K562 (cell line): Measurements from ENCODE around the gene CRY2. TPM values are rescaled to one million over a fixed set of nuclear protein-coding genes. Genes with fewer than 3 reads are reported as not detected.

ENCODE experiments used
- ATAC-seq: fragments of 200-7000 bp; cut with Tn5 transposase; 3 replicates; pipeline ENCODE4 v1.9.1; 2020; ENCODE audit warnings: moderate library complexity
- BruUV-seq: library from RNA; stranded (reverse); fragments of 400-500 nt; replicated peaks from 2 replicates; lab custom pipeline; 2021; lab: Mats Ljungman, UMichigan
- CTCF ChIA-PET: fragments of 300-600 bp; formaldehyde crosslinking; extraction: SDS; loops from one replicate; lab custom pipeline; 2021; ENCODE audit warnings: low intra/inter-chr PET ratio; lab: Yijun Ruan, JAX
- POLR2A ChIA-PET: fragments of 300-600, 350-650 bp; sonication (Branson Sonifier 250); formaldehyde crosslinking; extraction: SDS; loops from one replicate; lab custom pipeline; 2021; ENCODE audit warnings: antibody characterized with exemption, inconsistent platforms; lab: Yijun Ruan, JAX
- DNase-seq, 4 experiments: peaks; one replicate each; pipeline versions ENCODE4 v3.0.0 to v3.0.0-alpha.2; 2011 to 2018; ENCODE audit warnings: low spot score in 3 of 4, mixed read lengths in 3 of 4; ENCODE audit errors: extremely low read depth in 1 of 4
- FAIRE-seq: peaks from 2 replicates; lab custom pipeline; 2011; peaks lifted over from hg19 to GRCh38; lab: Jason Lieb, UNC
- H2AFZ ChIP-seq: 2 replicates; pipeline ENCODE4 v1.6.0; 2011; ENCODE audit warnings: low read depth, low read length, control low read depth, inconsistent platforms
- H3K27ac ChIP-seq: fragments of 200-600 bp; 3 replicates; pipeline ENCODE4 v1.8.0; 2011; ENCODE audit warnings: low read depth, mild to moderate bottlenecking, control low read depth, inconsistent platforms, low read length, moderate library complexity, mixed read lengths; ENCODE audit errors: extremely low read depth
- H3K27me3 ChIP-seq, 2 experiments: fragments of 300-600 bp in 1 of 2; 2 replicates in 1 of 2; 3 replicates in 1 of 2; pipeline versions ENCODE4 v1.6.0 to v1.8.0; 2011; ENCODE audit warnings: inconsistent platforms in 2 of 2, low read length in 2 of 2, mild to moderate bottlenecking in 1 of 2, mixed read lengths in 1 of 2, moderate library complexity in 1 of 2; ENCODE audit not compliant: control insufficient read depth in 2 of 2, insufficient read depth in 2 of 2
- H3K36me3 ChIP-seq: fragments of 300-600 bp; 3 replicates; pipeline ENCODE4 v1.8.0; 2011; ENCODE audit warnings: mild to moderate bottlenecking, low read length, inconsistent platforms; ENCODE audit not compliant: control insufficient read depth, insufficient read depth
- H3K4me1 ChIP-seq, 2 experiments: fragments of 200-600 bp in 1 of 2; replicated peaks in 1 of 2; 2 replicates in 1 of 2; 3 replicates in 1 of 2; pipeline versions ENCODE4 v1.5.1 to v1.8.0; 2011; ENCODE audit warnings: inconsistent platforms in 2 of 2, low read length in 2 of 2, mild to moderate bottlenecking in 1 of 2, mixed read lengths in 1 of 2, moderate library complexity in 1 of 2; ENCODE audit not compliant: control insufficient read depth in 2 of 2, insufficient read depth in 2 of 2
- H3K4me2 ChIP-seq: 2 replicates; pipeline ENCODE4 v1.6.1; 2011; ENCODE audit warnings: low read length, control low read depth, inconsistent platforms, mixed read lengths; ENCODE audit not compliant: insufficient read depth
- H3K4me3 ChIP-seq: fragments of 200-600 bp; sonication (generic), shearing (Covaris generic); 2 replicates; pipeline ENCODE4 v1.5.1; 2016; ENCODE audit warnings: control low read depth, inconsistent platforms
- H3K79me2 ChIP-seq: fragments of 200-600 bp; 3 replicates; pipeline ENCODE4 v1.8.0; 2011; ENCODE audit warnings: low read length, inconsistent platforms; ENCODE audit not compliant: control insufficient read depth, insufficient read depth
- H3K9ac ChIP-seq, 2 experiments: 2 replicates each; pipeline versions ENCODE4 v1.6.0 to v1.6.1; 2011; ENCODE audit warnings: low read depth in 2 of 2, low read length in 2 of 2, control low read depth in 1 of 2, inconsistent platforms in 1 of 2, mild to moderate bottlenecking in 1 of 2, mixed read lengths in 1 of 2; ENCODE audit not compliant: insufficient read depth in 1 of 2
- H3K9me1 ChIP-seq: one replicate; pipeline ENCODE4 v1.6.0; 2011; ENCODE audit warnings: inconsistent platforms, mild to moderate bottlenecking, low read length, moderate library complexity; ENCODE audit not compliant: control insufficient read depth, insufficient read depth
- H3K9me3 ChIP-seq: replicated peaks from 2 replicates; pipeline ENCODE4 v1.5.1; 2011; ENCODE audit warnings: low read depth, low read length, inconsistent platforms; ENCODE audit not compliant: control insufficient read depth, insufficient read depth
- H4K20me1 ChIP-seq: replicated peaks from 2 replicates; pipeline ENCODE4 v1.6.1; 2011; ENCODE audit warnings: low read length, inconsistent platforms, mixed read lengths; ENCODE audit not compliant: control insufficient read depth, insufficient read depth
- OTX1 ChIP-seq: fragments of 450-650 bp; formaldehyde crosslinking; IDR thresholded peaks from 2 replicates; pipeline ENCODE4 v1.4.0; 2022; ENCODE audit warnings: mild to moderate bottlenecking
- REST ChIP-seq, 2 experiments: fragments of 450-650 bp; formaldehyde crosslinking in 1 of 2; IDR thresholded peaks; 2 replicates each; pipeline versions ENCODE4 v1.4.0 to v1.6.1; 2014 to 2020; ENCODE audit warnings: mild to moderate bottlenecking in 2 of 2, borderline replicate concordance in 1 of 2, low read depth in 1 of 2
- SPI1 ChIP-seq: IDR thresholded peaks from 2 replicates; pipeline ENCODE4 v1.6.1; 2011; ENCODE audit warnings: low read depth, low read length, control low read depth, borderline replicate concordance
- THAP12 ChIP-seq: fragments of 250-450 bp; sonication (Bioruptor Pico); IDR thresholded peaks from 2 replicates; pipeline ENCODE4 v1.9.0; 2021; ENCODE audit warnings: mild to moderate bottlenecking, inconsistent platforms
- ZBTB8A ChIP-seq: fragments of 450-650 bp; IDR thresholded peaks from 2 replicates; pipeline ENCODE4 v1.6.1; 2018; ENCODE audit warnings: mild to moderate bottlenecking, moderate library complexity; ENCODE audit not compliant: partially characterized antibody
- ZNF444 ChIP-seq: fragments of 250-450 bp; sonication (Bioruptor Pico); IDR thresholded peaks from 2 replicates; pipeline ENCODE4 v1.4.0; 2020; ENCODE audit warnings: mild to moderate bottlenecking, moderate library complexity
- ZNF707 ChIP-seq: fragments of 250-450 bp; sonication (Bioruptor Pico); conservative IDR thresholded peaks from 2 replicates; pipeline ENCODE4 v1.8.0; 2022; ENCODE audit warnings: inconsistent platforms, mild to moderate bottlenecking, moderate library complexity
- WGBS: fragments of 100-300 bp; shearing (Covaris generic); methylation state at CpG from one replicate; pipeline ENCODE4 v1.1.6; 2016; ENCODE audit warnings: low coverage, mixed read lengths; ENCODE audit not compliant: insufficient coverage; ENCODE audit errors: missing lambda C conversion rate; 5-methylcytosine and 5-hydroxymethylcytosine counted together
- in situ Hi-C: fragments of 300-500 bp; cut with MboI; formaldehyde crosslinking; loops from 4 replicates; pipeline ENCODE4 v1.15.0; 2018; ENCODE audit warnings: inconsistent platforms, mixed read lengths
- intact Hi-C: fragments of 100-400 bp; cut with micrococcal nuclease; formaldehyde crosslinking; loops from 2 replicates; pipeline ENCODE4 v1.14.2; 2022
- polyA plus RNA-seq, 8 experiments: library from polyadenylated mRNA; depleted of rRNA in 4 of 8; stranded (reverse) in 5 of 8; unstranded in 3 of 8; fragments of >200 nt; fragmentation: Nextera tagmentation in 2 of 8; fragmentation: Illumina TruSeq in 1 of 8; extraction: Ambion mirVana in 2 of 8; extraction: Trizol in 1 of 8; gene quantifications; 2 replicates each; pipeline versions ENCODE4 v1.2.1 to v1.2.3, GENCODE V29; 2011 to 2014; ENCODE audit warnings: inconsistent platforms in 1 of 8, missing spikeins in 1 of 8
- total RNA-seq, 7 experiments: library from RNA; depleted of rRNA in 6 of 7; stranded (reverse); fragments of >200 nt in 6 of 7; fragmentation: Illumina TruSeq in 2 of 7; extraction: Trizol in 2 of 7; gene quantifications; 2 replicates each; pipeline versions ENCODE4 v1.2.1 to v1.2.3, GENCODE V29; 2011 to 2021; ENCODE audit warnings: low replicate concordance in 1 of 7

The CRY2 gene
- total and polyA plus RNA-seq, 9 of the 15 experiments (the other 6 are each of a cell fraction or from before 2014, with no cell fraction given), result 2.3 to 23.9 (median 14.8) TPM

GRCh38 chr11:45924927-45925326 lies 77.7 kb downstream of the CRY2 start:
- DNase-seq, result no peak

More at GRCh38 chr11:45924927-45925326, 77.7 kb downstream of the CRY2 start:
- Histone ChIP-seq H3K4me2 (no peak overlapping the region), H3K27ac (no peak overlapping the region)
- no peak for TF ChIP-seq SPI1
- TF ChIP-seq ZNF707 (CRISPR knock-in tag), result no peak
- TF ChIP-seq ZNF444 (CRISPR knock-in tag), result no peak
- TF ChIP-seq ZBTB8A, result no peak
- peak; percentile 51 for TF ChIP-seq REST (IDR thresholded peaks at IDR 0.05; ENCODE audit: borderline replicate concordance)
- TF ChIP-seq REST (CRISPR knock-in tag; IDR thresholded peaks at IDR 0.05; ENCODE audit: low read depth), result no peak
- no peak for TF ChIP-seq OTX1 (CRISPR knock-in tag)
- no peak for TF ChIP-seq THAP12 (CRISPR knock-in tag)
- TF ChIP-seq, all 486 proteins: peak for 1
- ATAC-seq (no peak), FAIRE-seq (no peak)
- 76% methylated on average over 6 of the region's 6 CpGs for WGBS
- no peak overlapping the region; a peak in 1 of 4 replicates for H3K9ac ChIP-seq
- H3K9me3 ChIP-seq, result no peaks in the 10 kb centered on the region
- intact Hi-C loops, result no loop called here
- peaks cover 4% of the 10 kb centered on the region; the same call in 2 of the 3 replicates for H3K79me2 ChIP-seq
- H3K27me3 ChIP-seq, result no peaks in the 10 kb centered on the region
- H4K20me1 ChIP-seq, result no peaks in the 10 kb centered on the region; the same call in none of the 2 replicates
- H2AFZ ChIP-seq, result no peak overlapping the region
- no peak overlapping the region for H3K4me3 ChIP-seq
- peaks cover 9% of the 10 kb centered on the region; the same call in 1 of the 3 replicates for H3K36me3 ChIP-seq
- POLR2A ChIA-PET, result interaction anchor here (1.0 to 1.7 kb wide), 3 partner anchors 10 to 357 kb away, joined by 3 to 5 read pairs (median 3); no protein-coding TSS in a partner anchor
- CTCF ChIA-PET, result interaction anchor here (0.7 kb wide), 1 partner anchor 31 kb away, joined by 3 read pairs; no protein-coding TSS in a partner anchor
- BruUV-seq, result no TSS peak
- in situ Hi-C loops, result no loop called here
- peaks cover 9 to 66% of the 10 kb centered on the region in 2 experiments for H3K4me1 ChIP-seq
- H3K9me1 ChIP-seq, result no peaks in the 10 kb centered on the region
